Uterus (tissue), 2 donors: ENCODE data around the gene RAX.

Experiments used
- POLR2A ChIP-seq, 2 donors: fragments of 450-650 bp; IDR thresholded peaks; one replicate each; pipeline ENCODE4 v1.6.1; 2016; ENCODE audit warnings: antibody characterized with exemption in 2 of 2, mild to moderate bottlenecking in 1 of 2, moderate library complexity in 1 of 2
- TF ChIP-seq, protein P1 (sequence below), 4 experiments: fragments of 200-600 bp in 2 of 4; fragments of 450-650 bp in 2 of 4; sonication (generic) in 2 of 4; IDR thresholded peaks; one replicate each; pipeline ENCODE4 v1.5.1; 2016 to 2019; ENCODE audit warnings: antibody characterized with exemption in 4 of 4, mild to moderate bottlenecking in 2 of 4, moderate library complexity in 1 of 4

DNA sequence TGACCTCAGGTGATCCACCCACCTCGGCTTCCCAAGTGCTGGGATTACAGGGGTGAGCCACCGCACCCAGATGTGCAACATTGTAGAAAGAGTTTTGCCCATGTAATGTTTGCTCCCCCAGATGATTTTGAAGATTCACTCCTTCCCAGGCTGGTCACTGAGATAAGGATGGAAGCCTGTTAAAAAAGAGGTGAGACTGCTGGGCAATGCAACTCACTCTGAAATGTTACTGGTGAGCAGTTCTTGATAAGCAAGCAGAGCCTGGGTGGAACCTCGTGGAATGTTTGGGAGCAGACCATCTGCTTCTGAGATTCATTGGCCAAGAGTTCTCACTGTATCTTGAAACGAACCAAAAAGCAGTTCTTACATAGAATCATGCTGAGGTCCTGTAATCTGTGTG, 33.6 kb downstream of the RAX start:
- TF ChIP-seq, protein P1, sequence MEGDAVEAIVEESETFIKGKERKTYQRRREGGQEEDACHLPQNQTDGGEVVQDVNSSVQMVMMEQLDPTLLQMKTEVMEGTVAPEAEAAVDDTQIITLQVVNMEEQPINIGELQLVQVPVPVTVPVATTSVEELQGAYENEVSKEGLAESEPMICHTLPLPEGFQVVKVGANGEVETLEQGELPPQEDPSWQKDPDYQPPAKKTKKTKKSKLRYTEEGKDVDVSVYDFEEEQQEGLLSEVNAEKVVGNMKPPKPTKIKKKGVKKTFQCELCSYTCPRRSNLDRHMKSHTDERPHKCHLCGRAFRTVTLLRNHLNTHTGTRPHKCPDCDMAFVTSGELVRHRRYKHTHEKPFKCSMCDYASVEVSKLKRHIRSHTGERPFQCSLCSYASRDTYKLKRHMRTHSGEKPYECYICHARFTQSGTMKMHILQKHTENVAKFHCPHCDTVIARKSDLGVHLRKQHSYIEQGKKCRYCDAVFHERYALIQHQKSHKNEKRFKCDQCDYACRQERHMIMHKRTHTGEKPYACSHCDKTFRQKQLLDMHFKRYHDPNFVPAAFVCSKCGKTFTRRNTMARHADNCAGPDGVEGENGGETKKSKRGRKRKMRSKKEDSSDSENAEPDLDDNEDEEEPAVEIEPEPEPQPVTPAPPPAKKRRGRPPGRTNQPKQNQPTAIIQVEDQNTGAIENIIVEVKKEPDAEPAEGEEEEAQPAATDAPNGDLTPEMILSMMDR (IDR thresholded peaks at IDR 0.05) = no peak
- no peak for TF ChIP-seq POLR2A (IDR thresholded peaks at IDR 0.05)
